ENCODE measurements around the gene RNF166.
A peak's percentile ranks its signal among the peaks of the same experiment; 100 is the strongest.

RNF166 gene

DNA sequence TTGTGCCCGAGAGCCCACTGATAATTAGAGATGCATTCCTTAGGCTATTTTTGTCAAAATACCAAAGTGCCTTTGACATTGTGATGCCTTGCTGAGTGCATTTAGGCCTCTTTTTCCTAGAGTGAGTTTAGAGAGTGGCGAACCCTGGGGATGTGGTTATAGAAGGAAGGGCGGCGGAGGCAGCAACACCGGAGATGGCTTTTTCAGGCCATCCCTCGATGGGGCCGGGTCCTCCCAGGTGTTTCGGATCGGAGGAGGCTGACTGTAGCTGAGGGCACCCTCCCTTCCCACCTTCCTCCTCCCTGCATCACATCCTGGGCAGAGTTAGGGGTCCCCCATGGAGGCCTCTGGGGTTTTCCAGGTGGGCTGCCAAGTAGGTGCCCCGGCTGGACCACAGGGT, 13.3 kb downstream of the RNF166 start:
- DNase-seq (ENCODE audit: low spot score): no peak

- no peak for DNase-seq (ENCODE audit: low spot score)
These were observed 14.2 kb downstream of the RNF166 start for GRCh38 chr16:88691924-88692560.

DNA sequence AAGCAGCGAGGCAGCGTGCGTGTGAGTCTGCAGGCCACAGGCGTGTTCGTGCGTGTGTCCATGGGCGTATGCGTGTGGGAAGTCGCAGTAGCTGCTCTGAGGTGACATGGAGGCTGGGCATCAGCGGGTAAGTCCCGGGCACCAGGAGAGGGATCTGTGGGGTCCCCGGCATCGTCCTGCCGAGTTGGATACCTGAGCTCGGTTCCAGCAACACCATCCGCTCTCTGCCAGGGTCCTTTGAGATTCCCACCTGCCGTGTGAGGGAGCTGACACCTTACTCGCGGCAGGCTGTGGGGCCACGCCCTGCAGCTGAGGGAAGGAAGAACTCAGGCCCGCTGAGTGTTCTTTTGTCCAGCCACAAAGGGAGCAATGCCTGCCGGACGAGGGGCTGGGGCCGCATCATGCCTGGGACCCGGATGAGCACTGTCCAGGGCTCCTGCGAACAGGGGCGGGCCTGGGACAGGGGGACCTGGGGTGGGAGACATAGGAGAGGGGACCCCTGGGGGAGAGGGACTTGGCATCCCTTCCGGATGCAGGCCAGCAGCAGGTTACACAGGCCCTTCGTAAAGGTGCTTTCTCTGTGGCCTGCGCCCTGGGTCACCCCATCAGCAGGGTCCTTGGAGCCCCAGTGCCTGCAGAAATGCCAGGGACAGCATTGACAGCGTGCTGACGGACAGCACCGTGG, 14.9 kb downstream of the RNF166 start:
- DNase-seq (ENCODE audit: low spot score): no peak

GRCh38 chr16:88690341-88691128, 15.7 kb downstream of the RNF166 start:
- no peak for DNase-seq (ENCODE audit: low spot score)

DNA sequence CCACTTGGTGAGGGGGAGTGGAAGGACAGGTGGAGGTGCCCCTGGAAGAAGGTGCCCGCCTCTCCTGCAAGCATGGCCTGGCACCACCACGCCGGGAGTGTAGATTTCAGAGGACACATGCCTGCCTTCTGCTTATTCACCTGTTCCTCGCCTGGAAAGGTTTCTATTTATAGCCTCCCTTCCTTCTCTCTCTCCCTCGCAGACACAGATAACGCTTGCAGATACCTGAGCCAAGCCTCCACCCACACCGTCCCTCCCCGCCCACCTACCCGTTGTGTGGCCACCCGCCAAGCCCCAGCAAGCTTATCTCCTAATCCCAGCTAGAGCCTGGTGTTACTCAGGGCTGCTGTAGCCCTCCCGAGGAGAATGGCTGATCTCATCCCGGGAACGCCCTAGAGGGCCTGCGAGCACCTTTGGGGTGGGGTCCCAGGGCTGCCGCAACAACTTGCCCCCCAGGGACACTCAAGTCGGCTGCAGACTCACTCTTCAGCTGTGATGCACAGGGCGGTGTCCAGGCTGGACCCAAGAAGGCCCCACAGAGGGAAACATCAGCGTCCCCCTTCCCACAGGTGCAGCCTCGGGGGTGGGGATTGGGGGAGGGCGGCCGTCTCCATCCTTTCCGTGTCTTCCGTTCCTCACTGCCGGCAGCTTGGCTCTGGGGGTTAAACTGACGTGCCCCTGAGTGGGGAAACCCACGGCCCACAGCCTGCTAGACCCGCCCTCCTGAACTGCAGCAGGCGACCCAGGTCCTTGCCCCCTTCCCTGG, 18.0 kb downstream of the RNF166 start:
- DNase-seq (ENCODE audit: low spot score): no peak

DNA sequence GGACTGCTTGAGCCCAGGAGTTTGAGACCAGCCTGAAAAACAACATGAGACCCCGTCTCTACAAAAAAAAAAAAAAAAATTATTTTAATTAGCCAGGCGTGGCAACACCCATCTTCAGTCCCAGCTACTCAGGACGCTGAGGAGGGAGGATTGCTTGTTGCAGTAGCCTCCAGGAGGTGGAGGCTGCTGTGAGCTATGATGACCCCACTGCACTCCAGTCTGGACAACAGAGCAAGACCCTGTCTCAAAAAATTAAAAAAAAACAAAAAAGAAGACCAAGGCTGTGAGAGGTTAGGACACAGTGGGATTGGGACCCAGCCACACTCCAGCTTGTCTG, 18.6 kb downstream of the RNF166 start:
- no peak for DNase-seq (ENCODE audit: low spot score)

GRCh38 chr16:88687254-88687576, 19.0 kb downstream of the RNF166 start:
- DNase-seq (ENCODE audit: low spot score): no peak

GRCh38 chr16:88686439-88687253, 19.6 kb downstream of the RNF166 start, which contains the start of gene SNAI3:
SNAI3 (minus strand) TSS chr16:88686507; CDS start chr16:88686406, 101 bp downstream.
- peak; percentile 96 for DNase-seq (ENCODE audit: low spot score)

- DNase-seq (ENCODE audit: low spot score): no peak
These were observed 20.2 kb downstream of the RNF166 start for GRCh38 chr16:88686062-88686438.

- DNase-seq (ENCODE audit: low spot score): no peak
These were observed 20.8 kb downstream of the RNF166 start for GRCh38 chr16:88685156-88686061.

DNA sequence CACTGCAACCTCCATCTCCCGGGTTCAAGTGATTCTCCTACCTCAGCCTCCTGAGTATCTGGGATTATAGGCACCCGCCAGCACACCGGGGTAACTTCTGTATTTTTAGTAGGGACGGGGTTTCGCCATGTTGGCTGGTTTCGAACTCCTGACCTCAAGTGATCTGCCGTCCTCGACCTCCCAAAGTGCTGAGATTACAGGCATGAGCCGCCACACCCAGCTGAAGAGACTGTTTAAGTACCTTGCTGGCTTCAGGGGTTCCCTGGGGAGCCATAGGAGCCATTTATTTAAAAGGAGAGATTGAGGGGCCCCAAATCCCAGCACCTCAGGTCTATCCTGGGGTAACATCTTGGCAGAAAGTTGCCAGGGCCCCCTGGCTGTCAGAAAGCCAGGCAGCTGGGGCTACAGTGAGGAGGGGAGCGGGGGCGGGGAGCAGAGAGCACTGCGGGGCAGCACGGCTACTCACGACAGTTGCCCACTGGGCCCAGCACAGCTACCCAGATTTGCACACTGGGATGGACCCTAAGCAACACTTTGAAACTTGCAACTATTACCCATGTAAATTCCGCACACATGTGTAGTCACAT, 21.5 kb downstream of the RNF166 start:
- no peak for DNase-seq (ENCODE audit: low spot score)

DNA sequence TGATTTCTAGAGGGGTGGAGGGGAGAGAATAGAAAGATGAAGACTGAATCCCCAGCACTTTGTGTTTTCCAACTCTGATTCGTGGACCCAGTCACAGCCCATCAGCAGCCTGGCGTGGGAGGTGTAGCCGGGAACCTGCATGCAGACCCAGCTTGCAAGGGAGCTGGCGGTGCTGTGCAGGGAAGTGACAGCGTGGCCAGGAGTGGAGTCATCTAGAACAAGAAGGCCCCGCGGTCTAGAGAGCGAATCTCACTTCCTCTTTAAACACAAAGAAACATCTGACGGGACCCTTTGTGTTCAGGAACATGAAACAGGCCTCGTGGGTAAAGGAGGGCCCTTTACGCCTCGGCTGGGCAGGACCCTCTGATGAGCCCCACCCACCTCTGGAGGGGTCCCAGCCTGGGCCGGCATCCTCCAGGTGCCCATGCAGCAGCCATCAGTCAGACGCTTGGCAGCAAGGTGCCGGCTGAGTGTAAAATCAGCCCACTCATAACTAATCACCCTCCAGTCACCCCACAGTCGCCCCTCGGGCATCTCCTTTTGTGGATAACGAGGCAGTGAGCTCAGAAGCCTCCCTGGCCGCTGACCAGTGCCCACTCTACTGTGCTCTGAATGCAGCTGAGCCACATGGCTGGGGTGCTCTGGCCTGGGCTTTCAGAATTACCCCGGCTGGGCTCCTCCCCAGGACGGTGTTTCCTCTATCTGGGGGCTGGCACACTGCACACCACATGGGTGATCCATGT, 24.3 kb downstream of the RNF166 start:
- no peak for DNase-seq (ENCODE audit: low spot score)

DNA sequence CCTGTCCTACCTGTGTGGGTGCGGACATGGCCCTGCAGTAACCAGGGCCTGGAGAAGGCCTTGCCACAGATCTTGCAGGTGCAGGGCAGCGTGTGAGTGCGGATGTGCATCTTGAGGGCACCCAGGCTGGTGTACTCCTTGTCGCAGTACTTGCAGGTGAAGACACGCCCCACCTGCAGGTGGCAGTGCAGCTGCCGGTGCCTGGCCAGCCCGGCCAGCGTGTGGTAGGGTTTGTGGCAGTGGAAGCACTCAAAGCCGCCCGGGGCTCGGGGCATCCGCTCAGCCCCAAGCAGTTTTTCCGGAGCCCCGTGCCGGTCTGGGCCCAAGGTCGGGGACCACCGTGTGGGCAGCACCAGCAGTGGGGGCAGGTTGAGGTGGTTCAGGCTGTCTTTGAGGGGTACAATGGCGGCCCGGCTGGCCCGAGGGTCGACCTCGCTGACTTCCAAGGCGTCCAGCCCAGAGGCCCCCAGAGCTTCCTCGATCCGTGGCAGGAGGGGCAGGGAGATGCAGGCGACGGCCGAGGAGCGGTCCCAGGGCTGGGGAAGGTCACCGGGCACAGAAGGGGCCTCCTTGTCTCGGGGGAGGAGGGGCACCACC, 25.0 kb downstream of the RNF166 start:
- DNase-seq (ENCODE audit: low spot score): no peak

GRCh38 chr16:88680554-88681083, 25.6 kb downstream of the RNF166 start:
- DNase-seq (ENCODE audit: low spot score): no peak

DNA sequence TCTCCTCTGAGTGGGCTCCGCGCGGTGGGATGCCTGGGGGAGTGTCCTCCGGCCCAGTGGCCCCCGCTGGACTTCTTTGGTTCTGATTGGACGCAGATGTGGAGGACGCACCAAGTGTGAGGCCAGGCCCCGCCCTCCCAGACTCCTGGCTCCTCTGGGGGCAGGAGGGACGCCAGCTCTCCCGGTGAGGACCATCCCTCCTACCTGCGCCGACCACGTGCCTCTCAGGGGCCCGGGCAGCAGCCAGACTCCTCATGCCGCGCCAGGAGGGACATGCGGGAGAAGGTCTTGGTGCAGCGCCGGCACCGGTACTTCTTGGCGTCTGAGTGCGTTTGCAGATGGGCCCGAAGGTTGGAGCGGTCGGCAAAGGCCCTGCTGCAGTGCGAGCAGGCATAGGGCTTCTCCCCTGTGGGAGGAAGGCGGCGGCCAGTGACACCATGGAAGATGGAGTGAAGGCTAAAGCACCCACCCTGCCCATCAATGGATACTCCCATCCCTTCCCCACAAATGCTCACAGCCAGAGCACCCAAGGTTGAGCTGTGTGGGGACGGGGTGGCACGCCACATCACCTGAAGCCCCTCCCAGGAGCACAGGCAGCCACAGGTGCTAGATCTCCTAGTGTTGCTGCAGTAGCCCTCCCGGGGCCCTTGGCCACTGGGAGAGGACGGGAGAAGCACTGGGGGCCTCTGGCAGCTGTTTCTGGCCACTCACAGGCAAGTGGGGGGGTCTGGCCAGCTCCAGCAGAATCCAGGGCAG, 27.8 kb downstream of the RNF166 start:
- no peak for DNase-seq (ENCODE audit: low spot score)

DNA sequence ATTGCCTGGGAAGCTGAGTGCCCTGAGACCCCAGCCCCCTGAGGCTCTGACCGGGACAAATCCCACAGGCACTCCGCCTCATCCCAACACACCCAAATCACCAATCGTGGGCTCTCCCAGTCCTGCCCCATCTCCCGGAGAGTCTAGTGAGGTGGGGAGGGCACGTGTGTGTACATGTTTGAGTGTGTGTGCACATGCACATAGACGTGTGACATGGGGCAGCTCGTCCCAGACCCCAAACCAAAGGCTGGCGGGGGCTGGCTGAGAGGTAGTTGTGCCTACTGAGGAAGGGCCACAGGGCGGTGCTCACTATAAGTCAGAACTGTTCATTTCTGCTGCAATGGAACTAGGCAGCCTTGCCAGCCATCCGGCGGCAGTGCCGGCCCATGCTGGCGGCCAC, 28.5 kb downstream of the RNF166 start:
- DNase-seq (ENCODE audit: low spot score): no peak

- no peak for DNase-seq (ENCODE audit: low spot score)
These were observed 29.5 kb downstream of the RNF166 start for GRCh38 chr16:88676502-88677242.
